Activated CD4-positive, alpha-beta T cell treated with anti-CD3 and anti-CD28 coated beads for 1 hour (primary cell): Measurements from ENCODE around the gene RGS12.

Source experiments
- DNase-seq: peaks from one replicate; pipeline ENCODE4 v3.0.0-alpha.2; 2020

Gene RGS12

GRCh38 chr4:3255611-3256186 lies 37.1 kb upstream of the RGS12 start:
- DNase-seq: no peak

GRCh38 chr4:3256230-3257102 lies 36.4 kb upstream of the RGS12 start:
- DNase-seq: no peak

- no peak for DNase-seq
These were observed 35.7 kb upstream of the RGS12 start for GRCh38 chr4:3257103-3257555.

GRCh38 chr4:3257556-3258482 lies 35.0 kb upstream of the RGS12 start:
- no peak for DNase-seq

GRCh38 chr4:3261411-3262207 lies 31.2 kb upstream of the RGS12 start:
- no peak for DNase-seq

GRCh38 chr4:3262208-3263052 lies 30.4 kb upstream of the RGS12 start:
- DNase-seq: no peak

GRCh38 chr4:3263053-3263875 lies 29.6 kb upstream of the RGS12 start:
- DNase-seq: no peak

GRCh38 chr4:3263876-3264193 lies 29.0 kb upstream of the RGS12 start:
- DNase-seq: no peak

GRCh38 chr4:3266076-3266475 lies 26.7 kb upstream of the RGS12 start:
- DNase-seq: no peak

- DNase-seq: no peak
These were observed 25.0 kb upstream of the RGS12 start for GRCh38 chr4:3267576-3268394.

- DNase-seq: no peak
These were observed 24.3 kb upstream of the RGS12 start for GRCh38 chr4:3268395-3269104.

- no peak for DNase-seq
These were observed 23.5 kb upstream of the RGS12 start for GRCh38 chr4:3269105-3269927.

GRCh38 chr4:3269991-3270611 lies 22.7 kb upstream of the RGS12 start:
- no peak for DNase-seq

GRCh38 chr4:3271131-3271530 lies 21.7 kb upstream of the RGS12 start:
- no peak for DNase-seq

GRCh38 chr4:3276986-3277385 lies 15.8 kb upstream of the RGS12 start:
- no peak for DNase-seq

GRCh38 chr4:3280466-3280865 lies 12.4 kb upstream of the RGS12 start:
- DNase-seq: no peak

GRCh38 chr4:3283483-3283882 lies 9.3 kb upstream of the RGS12 start:
- no peak for DNase-seq

GRCh38 chr4:3283916-3284315 lies 8.9 kb upstream of the RGS12 start:
- no peak for DNase-seq
